ENCODE data around the gene CLINT1. TPM values are rescaled to one million over a fixed set of nuclear protein-coding genes. Genes with fewer than 3 reads are reported as not detected.

CLINT1 gene
- total and polyA plus RNA-seq, 2 of the 13 experiments (the other 11 are each of a cell fraction or from before 2014, with no cell fraction given) = 64.0 to 104 TPM

DNA sequence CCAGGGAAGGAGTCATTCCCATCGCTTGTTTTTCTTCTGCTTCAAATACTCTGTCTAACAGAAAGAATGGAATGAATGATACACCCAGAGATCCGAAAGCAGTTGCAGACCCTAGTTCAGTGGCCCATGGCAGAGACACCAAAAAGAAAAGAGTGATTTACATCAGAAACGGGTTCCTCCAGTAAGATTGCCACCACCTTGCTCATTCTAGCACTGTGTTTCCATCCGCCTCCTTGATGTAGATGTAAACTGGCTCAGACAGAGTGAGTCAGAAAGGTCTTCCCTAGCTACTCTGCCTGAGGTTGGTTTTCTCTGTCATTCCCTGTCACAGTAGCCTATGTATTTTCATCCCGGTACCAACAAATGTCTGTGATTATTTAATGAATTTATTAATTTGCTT lies 15.9 kb upstream of the CLINT1 start (continued):
- TF ChIP-seq, protein P1, sequence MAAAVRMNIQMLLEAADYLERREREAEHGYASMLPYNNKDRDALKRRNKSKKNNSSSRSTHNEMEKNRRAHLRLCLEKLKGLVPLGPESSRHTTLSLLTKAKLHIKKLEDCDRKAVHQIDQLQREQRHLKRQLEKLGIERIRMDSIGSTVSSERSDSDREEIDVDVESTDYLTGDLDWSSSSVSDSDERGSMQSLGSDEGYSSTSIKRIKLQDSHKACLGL (CRISPR knock-in tag; IDR thresholded peaks at IDR 0.05) = no peak
- TF ChIP-seq, protein P2, sequence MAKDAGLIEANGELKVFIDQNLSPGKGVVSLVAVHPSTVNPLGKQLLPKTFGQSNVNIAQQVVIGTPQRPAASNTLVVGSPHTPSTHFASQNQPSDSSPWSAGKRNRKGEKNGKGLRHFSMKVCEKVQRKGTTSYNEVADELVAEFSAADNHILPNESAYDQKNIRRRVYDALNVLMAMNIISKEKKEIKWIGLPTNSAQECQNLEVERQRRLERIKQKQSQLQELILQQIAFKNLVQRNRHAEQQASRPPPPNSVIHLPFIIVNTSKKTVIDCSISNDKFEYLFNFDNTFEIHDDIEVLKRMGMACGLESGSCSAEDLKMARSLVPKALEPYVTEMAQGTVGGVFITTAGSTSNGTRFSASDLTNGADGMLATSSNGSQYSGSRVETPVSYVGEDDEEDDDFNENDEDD (CRISPR knock-in tag; IDR thresholded peaks at IDR 0.05; ENCODE audit: borderline replicate concordance) = no peak
- TF ChIP-seq ZNF678 (CRISPR knock-in tag; IDR thresholded peaks at IDR 0.05) = no peak
- TF ChIP-seq, protein P3, sequence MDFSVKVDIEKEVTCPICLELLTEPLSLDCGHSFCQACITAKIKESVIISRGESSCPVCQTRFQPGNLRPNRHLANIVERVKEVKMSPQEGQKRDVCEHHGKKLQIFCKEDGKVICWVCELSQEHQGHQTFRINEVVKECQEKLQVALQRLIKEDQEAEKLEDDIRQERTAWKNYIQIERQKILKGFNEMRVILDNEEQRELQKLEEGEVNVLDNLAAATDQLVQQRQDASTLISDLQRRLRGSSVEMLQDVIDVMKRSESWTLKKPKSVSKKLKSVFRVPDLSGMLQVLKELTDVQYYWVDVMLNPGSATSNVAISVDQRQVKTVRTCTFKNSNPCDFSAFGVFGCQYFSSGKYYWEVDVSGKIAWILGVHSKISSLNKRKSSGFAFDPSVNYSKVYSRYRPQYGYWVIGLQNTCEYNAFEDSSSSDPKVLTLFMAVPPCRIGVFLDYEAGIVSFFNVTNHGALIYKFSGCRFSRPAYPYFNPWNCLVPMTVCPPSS (IDR thresholded peaks at IDR 0.05) = no peak
- TF ChIP-seq ZNF552 (CRISPR knock-in tag; IDR thresholded peaks at IDR 0.05; ENCODE audit: borderline replicate concordance) = no peak
- no peak for TF ChIP-seq ZKSCAN5 (CRISPR knock-in tag; IDR thresholded peaks at IDR 0.05)
- TF ChIP-seq TCF7 (IDR thresholded peaks at IDR 0.05; ENCODE audit: low read depth) = no peak
- no peak for TF ChIP-seq NFYC (CRISPR knock-in tag; IDR thresholded peaks at IDR 0.05)

DNA sequence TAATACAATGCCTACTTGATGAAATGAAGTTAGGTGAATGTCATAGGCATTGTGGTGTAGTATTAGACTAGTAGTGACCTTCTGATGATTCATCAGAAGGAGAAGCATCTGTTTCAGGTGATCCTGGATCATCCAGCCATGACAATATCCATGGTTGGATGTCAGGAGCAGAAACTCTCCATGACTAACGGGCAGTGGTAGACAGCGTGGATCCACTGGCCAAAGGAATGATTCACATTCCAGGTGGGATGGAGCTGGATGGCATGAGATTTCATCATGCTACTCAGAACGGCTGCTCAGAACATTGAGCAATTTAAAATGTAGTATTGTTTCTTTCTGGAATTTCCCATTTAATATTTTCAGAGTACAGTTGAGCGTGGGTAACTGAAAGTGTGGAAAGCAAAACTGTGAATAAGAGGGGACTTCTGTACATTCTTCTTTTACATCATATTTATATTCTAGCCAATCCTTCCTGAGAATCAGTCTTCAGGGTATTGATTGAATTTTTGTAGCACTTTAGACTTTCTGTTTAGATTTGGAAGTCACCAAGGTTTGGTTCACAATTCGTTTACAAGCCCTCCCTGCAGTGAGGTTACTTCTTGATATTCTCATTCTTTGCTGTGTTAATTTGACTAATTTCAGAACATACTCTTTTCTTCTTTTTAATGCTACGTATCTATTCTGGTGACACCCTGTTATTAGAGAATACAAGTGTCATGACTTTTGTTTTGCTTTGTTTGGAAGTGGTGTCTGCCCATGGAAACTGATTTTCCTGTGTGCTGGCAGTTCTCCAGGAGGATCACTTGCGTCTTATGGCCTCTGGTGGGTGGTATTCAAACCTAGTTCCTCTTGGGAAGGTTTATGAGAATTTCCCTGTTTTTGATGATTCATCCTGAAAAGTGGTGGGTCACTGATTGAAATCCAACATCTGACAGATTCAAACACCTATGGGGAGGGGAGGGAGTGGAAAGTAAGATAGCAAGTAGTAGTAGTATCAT lies 12.2 kb upstream of the CLINT1 start:
- no peaks in the 10 kb centered on the region for H3K79me2 ChIP-seq (ENCODE audit: insufficient read depth, low read length)
- no peak overlapping the region for H3K9ac ChIP-seq (ENCODE audit: insufficient read depth, low read depth, low read length)
- intact Hi-C loops (cut with micrococcal nuclease; ENCODE audit: unreplicated experiment) = no loop called here
- no peaks in the 10 kb centered on the region for H3K36me3 ChIP-seq (replicated peaks in 1 of 2; ENCODE audit: control insufficient read depth in 1 of 2, insufficient read depth in 2 of 2, low read length in 2 of 2)
- CTCF ChIA-PET (ENCODE audit: low intra/inter-chr PET ratio, low total read pairs) = no interaction called here
- ATAC-seq (peak; percentile 77), DNase-seq (ENCODE audit: low spot score) (peak; percentile 20), FAIRE-seq (no peak)
- no peak overlapping the region for H2AFZ ChIP-seq (ENCODE audit: low read length)
- in situ Hi-C loops (cut with HindIII; ENCODE audit: extremely low pct_ligation_motif_present, low pct_unique_long_range_greater_than_20kb) = no loop called here
- H3K4me3 ChIP-seq (replicated peaks in 1 of 3; ENCODE audit: insufficient read depth in 1 of 3, low read depth in 2 of 3, low read length in 3 of 3) = no peak overlapping the region
- no TSS peak for BruUV-seq (replicated peaks)
- no peaks in the 10 kb centered on the region for H3K27me3 ChIP-seq (ENCODE audit: control insufficient read depth in 1 of 2, insufficient read depth in 2 of 2, low read length in 2 of 2)
- no peak overlapping the region for H3K4me2 ChIP-seq (ENCODE audit: low read depth, low read length)
- H3K9me3 ChIP-seq (ENCODE audit: low read length) = no peaks in the 10 kb centered on the region
- no peak overlapping the region for H3K27ac ChIP-seq (ENCODE audit: extremely low read length, insufficient read depth, low read length)
- H4K20me1 ChIP-seq (ENCODE audit: insufficient read depth, low read length) = no peaks in the 10 kb centered on the region
- POLR2A ChIA-PET = interaction anchor here (1.2 kb wide), 1 partner anchor 12 kb away, joined by 9 read pairs; the partner anchor contains the start of gene CLINT1
- WGBS (ENCODE audit: low lambda C conversion rate) = 11% methylated on average over 7 of the region's 7 CpGs
- H3K4me1 ChIP-seq (ENCODE audit: insufficient read depth, low read length) = peaks cover 14% of the 10 kb centered on the region
- TF ChIP-seq ZFP82 (CRISPR knock-in tag; IDR thresholded peaks at IDR 0.05; ENCODE audit: borderline replicate concordance) (no peak), DNMT1 (CRISPR knock-in tag; IDR thresholded peaks at IDR 0.05) (no peak), FOSL2 (CRISPR knock-in tag; IDR thresholded peaks at IDR 0.05) (peak; percentile 77), TEAD3 (CRISPR knock-in tag; optimal IDR thresholded peaks at IDR 0.05; ENCODE audit: borderline replicate concordance) (peak; percentile 44), ZFP1 (CRISPR knock-in tag; IDR thresholded peaks at IDR 0.05) (no peak), CEBPB (IDR thresholded peaks at IDR 0.05; ENCODE audit: borderline replicate concordance, low read depth, low read length) (peak; percentile 78; the same call in 1 of the 2 replicates), ZNF644 (CRISPR knock-in tag; IDR thresholded peaks at IDR 0.05; ENCODE audit: low read depth) (peak; percentile 81)
- TF ChIP-seq, protein P4, sequence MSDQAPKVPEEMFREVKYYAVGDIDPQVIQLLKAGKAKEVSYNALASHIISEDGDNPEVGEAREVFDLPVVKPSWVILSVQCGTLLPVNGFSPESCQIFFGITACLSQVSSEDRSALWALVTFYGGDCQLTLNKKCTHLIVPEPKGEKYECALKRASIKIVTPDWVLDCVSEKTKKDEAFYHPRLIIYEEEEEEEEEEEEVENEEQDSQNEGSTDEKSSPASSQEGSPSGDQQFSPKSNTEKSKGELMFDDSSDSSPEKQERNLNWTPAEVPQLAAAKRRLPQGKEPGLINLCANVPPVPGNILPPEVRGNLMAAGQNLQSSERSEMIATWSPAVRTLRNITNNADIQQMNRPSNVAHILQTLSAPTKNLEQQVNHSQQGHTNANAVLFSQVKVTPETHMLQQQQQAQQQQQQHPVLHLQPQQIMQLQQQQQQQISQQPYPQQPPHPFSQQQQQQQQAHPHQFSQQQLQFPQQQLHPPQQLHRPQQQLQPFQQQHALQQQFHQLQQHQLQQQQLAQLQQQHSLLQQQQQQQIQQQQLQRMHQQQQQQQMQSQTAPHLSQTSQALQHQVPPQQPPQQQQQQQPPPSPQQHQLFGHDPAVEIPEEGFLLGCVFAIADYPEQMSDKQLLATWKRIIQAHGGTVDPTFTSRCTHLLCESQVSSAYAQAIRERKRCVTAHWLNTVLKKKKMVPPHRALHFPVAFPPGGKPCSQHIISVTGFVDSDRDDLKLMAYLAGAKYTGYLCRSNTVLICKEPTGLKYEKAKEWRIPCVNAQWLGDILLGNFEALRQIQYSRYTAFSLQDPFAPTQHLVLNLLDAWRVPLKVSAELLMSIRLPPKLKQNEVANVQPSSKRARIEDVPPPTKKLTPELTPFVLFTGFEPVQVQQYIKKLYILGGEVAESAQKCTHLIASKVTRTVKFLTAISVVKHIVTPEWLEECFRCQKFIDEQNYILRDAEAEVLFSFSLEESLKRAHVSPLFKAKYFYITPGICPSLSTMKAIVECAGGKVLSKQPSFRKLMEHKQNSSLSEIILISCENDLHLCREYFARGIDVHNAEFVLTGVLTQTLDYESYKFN (CRISPR knock-in tag; conservative IDR thresholded peaks at IDR 0.05) = no peak

All from HepG2 (cell line).